PC-9 (cell line): ENCODE measurements around the gene GMDS. TPM values are rescaled to one million over a fixed set of nuclear protein-coding genes. Genes with fewer than 3 reads are reported as not detected.

Source experiments
- BruUV-seq: library from RNA; stranded (reverse); fragments of 400-500 nt; replicated peaks from 2 replicates; lab custom pipeline; 2021; lab: Mats Ljungman, UMichigan
- CTCF ChIA-PET: fragments of 300-600 bp; sonication (Branson Sonifier 250); formaldehyde crosslinking; loops from one replicate; lab custom pipeline; 2022; ENCODE audit warnings: antibody characterized with exemption; lab: Charles Lee
- POLR2A ChIA-PET: fragments of 300-600 bp; sonication (Branson Sonifier 250); formaldehyde crosslinking; loops from one replicate; lab custom pipeline; 2022; ENCODE audit warnings: antibody characterized with exemption; ENCODE audit not compliant: unreplicated experiment; lab: Charles Lee
- DNase-seq, 2 experiments: peaks; one replicate each; pipeline versions ENCODE4 v3.0.0 to v3.0.0-alpha.2; 2015 to 2022; ENCODE audit warnings: mixed read lengths in 1 of 2
- H2AFZ ChIP-seq: fragments of 200-600 bp; sonication (generic); 2 replicates; pipeline ENCODE4 v1.8.1; 2017; ENCODE audit warnings: antibody characterized with exemption
- H3F3A ChIP-seq: fragments of 200-600 bp; sonication (generic); 2 replicates; pipeline ENCODE4 v1.8.1; 2017; ENCODE audit warnings: antibody characterized with exemption, mild to moderate bottlenecking, low read depth; ENCODE audit not compliant: insufficient read depth
- H3K27ac ChIP-seq: fragments of 200-600 bp; sonication (generic); 2 replicates; pipeline ENCODE4 v1.6.1; 2016; ENCODE audit warnings: mixed run types
- H3K27me3 ChIP-seq: fragments of 200-600 bp; sonication (generic); 2 replicates; pipeline ENCODE4 v1.6.1; 2016; ENCODE audit warnings: low read depth, mixed run types; ENCODE audit not compliant: insufficient read depth
- H3K36me3 ChIP-seq: fragments of 200-600 bp; sonication (generic); 2 replicates; pipeline ENCODE4 v1.6.1; 2016; ENCODE audit warnings: low read depth, mixed run types
- H3K4me1 ChIP-seq: fragments of 200-600 bp; sonication (generic); replicated peaks from 2 replicates; pipeline ENCODE4 v1.6.1; 2016; ENCODE audit warnings: mixed run types; ENCODE audit not compliant: insufficient read depth
- H3K4me2 ChIP-seq: fragments of 200-600 bp; sonication (generic); 2 replicates; pipeline ENCODE4 v1.6.1; 2017; ENCODE audit warnings: mixed run types
- H3K4me3 ChIP-seq: fragments of 200-600 bp; sonication (generic); 2 replicates; pipeline ENCODE4 v1.6.1; 2016; ENCODE audit warnings: mixed run types
- H3K79me2 ChIP-seq: fragments of 200-600 bp; sonication (generic); 2 replicates; pipeline ENCODE4 v1.6.1; 2017; ENCODE audit warnings: low read depth, mixed run types
- H3K9me2 ChIP-seq: fragments of 200-600 bp; sonication (generic); 2 replicates; pipeline ENCODE4 v1.8.1; 2017; ENCODE audit warnings: mild to moderate bottlenecking; ENCODE audit not compliant: insufficient read depth
- H3K9me3 ChIP-seq: fragments of 200-600 bp; sonication (generic); 2 replicates; pipeline ENCODE4 v1.8.1; 2016; ENCODE audit warnings: low read depth; ENCODE audit not compliant: insufficient read depth
- H4K20me1 ChIP-seq: fragments of 200-600 bp; sonication (generic); 2 replicates; pipeline ENCODE4 v1.8.1; 2017; ENCODE audit not compliant: insufficient read depth
- CTCF ChIP-seq: fragments of 200-600 bp; sonication (generic); conservative IDR thresholded peaks from 2 replicates; pipeline ENCODE4 v1.6.1; 2017; ENCODE audit warnings: mixed run types, antibody characterized with exemption, mild to moderate bottlenecking, moderate library complexity
- EZH2 ChIP-seq: fragments of 200-600 bp; sonication (generic); IDR thresholded peaks from 2 replicates; pipeline ENCODE4 v1.8.0; 2017; ENCODE audit warnings: antibody characterized with exemption, low read depth
- intact Hi-C: fragments of 100-400 bp; cut with micrococcal nuclease; formaldehyde crosslinking; loops from one replicate; pipeline ENCODE4 v1.10.0; 2022; ENCODE audit not compliant: unreplicated experiment
- total RNA-seq: library from RNA; stranded (reverse); gene quantifications from 2 replicates; pipeline ENCODE4 v1.2.3, GENCODE V29; 2021

GMDS gene
- total RNA-seq, 1 experiment from 2014 or later: 30.1 TPM

GRCh38 chr6:1773700-1774099 is 471.7 kb downstream of the GMDS start:
- CTCF ChIA-PET: no interaction called here

GRCh38 chr6:1770968-1771723 is 474.3 kb downstream of the GMDS start:
- no peaks in the 10 kb centered on the region for H3K36me3 ChIP-seq
- H3K4me2 ChIP-seq: no peak overlapping the region
- no peaks in the 10 kb centered on the region for H3K9me2 ChIP-seq
- TF ChIP-seq EZH2 (no peak), CTCF (no peak)
- ChIA-PET POLR2A (no interaction called here), CTCF (interaction anchor here (0.6 kb wide), 1 partner anchor 76 kb away, joined by 3 read pairs; no protein-coding TSS in a partner anchor)
- no peaks in the 10 kb centered on the region for H3K27me3 ChIP-seq
- peaks cover 31% of the 10 kb centered on the region for H3K4me1 ChIP-seq
- no peaks in the 10 kb centered on the region for H3K79me2 ChIP-seq
- H2AFZ ChIP-seq: no peak overlapping the region
- peaks cover 21% of the 10 kb centered on the region for H3F3A ChIP-seq
- H3K27ac ChIP-seq: no peak overlapping the region
- H3K9me3 ChIP-seq: no peaks in the 10 kb centered on the region
- DNase-seq: no peak
- H4K20me1 ChIP-seq: no peaks in the 10 kb centered on the region
- BruUV-seq: no TSS peak
- intact Hi-C loops: no loop called here
- H3K4me3 ChIP-seq: no peak overlapping the region

More at GRCh38 chr6:1773700-1774099, 471.7 kb downstream of the GMDS start:
- H3K27me3 ChIP-seq: no peaks in the 10 kb centered on the region
- no peaks in the 10 kb centered on the region for H3K36me3 ChIP-seq
- H3K4me1 ChIP-seq: peaks cover 5% of the 10 kb centered on the region; the same call in 1 of the 2 replicates
- POLR2A ChIA-PET: no interaction called here
- DNase-seq: no peak
- no peak overlapping the region for H2AFZ ChIP-seq
- no TSS peak for BruUV-seq
- no peaks in the 10 kb centered on the region for H4K20me1 ChIP-seq
- H3K9me2 ChIP-seq: no peaks in the 10 kb centered on the region
- no peak overlapping the region for H3K4me3 ChIP-seq
- 0 out of 2 replicates have a peak, but pooled peaks cover under 1% of the 10 kb centered on the region for H3F3A ChIP-seq
- H3K9me3 ChIP-seq: no peaks in the 10 kb centered on the region
- no peak for TF ChIP-seq CTCF
- no peak for TF ChIP-seq EZH2
- no peak overlapping the region for H3K4me2 ChIP-seq
- H3K27ac ChIP-seq: no peak overlapping the region
- intact Hi-C loops: no loop called here
- no peaks in the 10 kb centered on the region for H3K79me2 ChIP-seq

GRCh38 chr6:1770435-1770843 is 475.0 kb downstream of the GMDS start:
- DNase-seq: no peak
- no peaks in the 10 kb centered on the region for H4K20me1 ChIP-seq
- H2AFZ ChIP-seq: no peak overlapping the region
- H3K4me1 ChIP-seq: peaks cover 35% of the 10 kb centered on the region
- POLR2A ChIA-PET: no interaction called here
- no peaks in the 10 kb centered on the region for H3K9me3 ChIP-seq
- BruUV-seq: no TSS peak
- intact Hi-C loops: no loop called here
- H3F3A ChIP-seq: peaks cover 21% of the 10 kb centered on the region
- no peaks in the 10 kb centered on the region for H3K27me3 ChIP-seq
- TF ChIP-seq CTCF (no peak), EZH2 (no peak)
- no peak overlapping the region for H3K4me3 ChIP-seq
- H3K27ac ChIP-seq: no peak overlapping the region
- CTCF ChIA-PET: no interaction called here
- H3K9me2 ChIP-seq: no peaks in the 10 kb centered on the region
- no peaks in the 10 kb centered on the region for H3K36me3 ChIP-seq
- H3K79me2 ChIP-seq: no peaks in the 10 kb centered on the region
- H3K4me2 ChIP-seq: no peak overlapping the region
